GM19463 (cell line): ENCODE results near the gene SLC43A1.
"Not testable (repeated sequence)": the region's sequence is repeated elsewhere in the genome, so short reads cannot be mapped to it uniquely, and the experiment has no call there.

ENCODE experiments used
- ATAC-seq: cut with Tn5 transposase; IDR thresholded peaks from one replicate; pipeline ENCODE4 v1.9.1; 2021; ENCODE audit warnings: mild to moderate bottlenecking, moderate library complexity; ENCODE audit not compliant: unreplicated experiment

The SLC43A1 gene

GRCh38 chr11:57462597-57462996, 52.9 kb downstream of the SLC43A1 start:
- no peak for ATAC-seq

- no peak for ATAC-seq
Measured at GRCh38 chr11:57461841-57462489, 53.5 kb downstream of the SLC43A1 start.

- ATAC-seq = peak; percentile 6
Measured at GRCh38 chr11:57460758-57461749, 54.4 kb downstream of the SLC43A1 start.

DNA sequence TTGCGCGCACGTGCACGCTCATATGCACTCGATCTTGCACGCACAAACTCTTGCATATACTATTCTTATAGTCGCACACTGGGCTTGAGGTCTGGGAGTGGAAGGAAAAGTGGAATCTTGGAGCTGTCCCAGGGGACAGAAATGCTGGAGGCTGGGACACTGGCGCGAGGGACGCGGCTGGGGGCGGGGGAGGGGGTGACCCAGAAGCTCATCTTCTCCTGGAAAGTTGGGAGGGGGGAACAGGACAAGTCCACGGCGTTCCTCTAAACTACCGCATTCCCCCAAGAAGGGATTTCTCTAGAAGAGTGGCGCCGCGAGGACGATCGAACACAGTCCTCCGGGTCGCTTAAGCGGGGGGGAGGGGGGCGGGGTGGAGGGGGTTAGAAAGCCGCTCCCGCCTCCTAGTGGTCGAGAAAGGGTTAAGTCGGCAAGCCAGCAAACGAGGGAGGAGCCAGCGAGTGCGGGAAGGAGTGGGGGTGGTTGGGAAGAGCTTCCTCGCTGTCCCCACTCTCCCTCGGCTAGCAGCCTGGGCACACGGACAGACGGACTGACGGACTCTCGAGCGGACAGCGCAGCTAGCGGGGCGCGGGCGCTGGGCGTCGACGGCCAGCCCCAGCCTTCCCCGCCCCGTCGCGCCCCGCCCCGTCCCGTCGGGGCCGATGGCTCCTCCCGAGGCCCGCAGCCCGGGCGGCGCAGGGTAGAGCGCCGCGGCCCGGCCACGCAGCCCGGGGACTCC, 55.3 kb downstream of the SLC43A1 start, which contains the start of gene RTN4RL2:
RTN4RL2 (plus strand) TSS at position 507 of the 736 bp plus-strand sequence. CDS start 338 bp downstream, outside the sequence.
- ATAC-seq = peak; percentile 39

- no peak for ATAC-seq
Measured at GRCh38 chr11:57459164-57460021, 56.1 kb downstream of the SLC43A1 start.

DNA sequence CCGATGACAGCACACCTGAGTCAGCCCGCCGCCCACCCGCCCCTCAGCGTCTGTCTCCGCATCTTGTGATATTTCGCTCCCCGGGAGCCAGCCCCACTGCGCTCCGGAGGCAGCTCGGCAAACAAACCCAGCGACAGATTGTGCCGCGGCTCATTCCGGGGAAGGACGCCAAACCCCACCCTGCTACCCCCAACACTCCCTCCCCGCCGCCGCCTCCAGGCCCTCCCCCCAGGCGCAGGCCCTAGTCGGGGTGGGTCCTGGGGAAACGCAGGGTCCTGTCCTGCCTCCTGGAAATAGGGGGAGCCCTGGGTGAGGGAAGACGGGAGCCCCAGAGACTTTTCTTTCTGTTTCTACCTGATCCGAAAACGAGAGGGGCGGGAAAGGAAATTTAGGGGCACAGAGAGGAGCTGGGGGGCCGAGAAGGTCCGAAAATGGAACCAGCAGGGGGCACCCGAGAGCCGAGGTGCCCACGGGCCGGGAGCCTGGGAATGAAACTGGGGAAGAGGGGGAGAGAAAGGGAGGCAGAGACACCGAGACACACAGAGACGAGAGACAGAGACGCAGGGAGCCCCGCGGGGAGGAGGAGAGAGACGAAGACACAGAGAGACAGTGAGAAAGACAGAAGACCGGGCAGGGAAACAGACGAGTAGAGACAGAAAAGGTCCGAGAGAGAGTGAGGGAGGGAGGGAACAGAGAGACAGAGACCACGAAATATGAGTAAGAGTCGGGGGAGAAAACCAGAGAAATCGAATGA, 56.9 kb downstream of the SLC43A1 start:
- peak; percentile 16 for ATAC-seq

GRCh38 chr11:57458060-57458409, 57.5 kb downstream of the SLC43A1 start:
- ATAC-seq = no peak

DNA sequence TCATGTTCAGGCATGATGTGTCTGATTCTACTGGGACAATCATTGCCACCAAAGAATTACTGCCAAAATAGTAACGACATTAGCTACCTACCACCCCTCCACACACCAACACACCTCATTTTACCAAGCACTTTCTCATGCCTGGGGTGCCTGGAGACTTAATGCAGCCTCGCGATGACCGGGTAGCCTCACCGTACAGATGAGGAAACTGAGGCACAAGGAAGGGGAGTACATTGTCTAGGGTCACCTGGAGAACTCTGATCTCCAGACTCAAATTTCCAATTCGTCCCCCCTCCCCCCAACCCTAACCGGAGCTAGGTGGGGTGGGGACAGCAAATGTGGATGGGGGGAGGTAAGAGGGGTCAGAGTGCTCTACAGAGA, 57.9 kb downstream of the SLC43A1 start:
- ATAC-seq = peak; percentile 8

DNA sequence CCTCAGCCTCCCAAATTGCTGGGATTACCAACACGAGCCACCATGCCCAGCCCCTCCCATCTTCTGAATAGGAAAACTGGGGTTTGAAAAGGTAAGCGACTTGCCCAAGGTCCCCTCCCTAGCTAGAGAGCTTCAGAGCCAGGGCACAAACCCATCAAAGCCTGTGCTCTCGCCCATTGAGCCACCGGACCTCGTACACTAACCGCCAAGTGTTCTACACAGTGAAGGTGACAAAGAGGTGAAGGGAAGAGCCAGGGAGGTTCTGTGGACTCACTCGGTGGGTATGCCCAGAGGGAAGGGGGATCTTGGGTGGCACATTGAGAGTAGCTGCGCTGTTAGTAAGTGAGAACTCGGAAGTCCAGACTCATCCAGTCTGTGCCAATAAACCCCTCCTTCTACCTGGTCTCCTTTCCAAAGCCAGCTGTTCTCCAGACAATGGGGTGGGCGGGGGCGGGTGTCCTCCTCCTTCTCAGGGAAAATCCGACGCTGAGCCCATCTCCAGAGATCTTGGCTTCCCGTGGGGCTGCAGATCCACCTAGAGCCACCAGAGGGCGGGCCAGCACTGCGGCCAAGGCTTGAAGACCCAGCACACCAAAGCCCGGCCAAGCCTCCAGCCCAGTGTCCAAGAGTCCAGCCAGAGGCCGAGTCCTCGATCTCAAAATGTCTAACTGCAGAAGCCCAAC, 58.4 kb downstream of the SLC43A1 start:
- peak; percentile 56 for ATAC-seq

GRCh38 chr11:57453543-57454177, 61.8 kb downstream of the SLC43A1 start:
- ATAC-seq = no peak

DNA sequence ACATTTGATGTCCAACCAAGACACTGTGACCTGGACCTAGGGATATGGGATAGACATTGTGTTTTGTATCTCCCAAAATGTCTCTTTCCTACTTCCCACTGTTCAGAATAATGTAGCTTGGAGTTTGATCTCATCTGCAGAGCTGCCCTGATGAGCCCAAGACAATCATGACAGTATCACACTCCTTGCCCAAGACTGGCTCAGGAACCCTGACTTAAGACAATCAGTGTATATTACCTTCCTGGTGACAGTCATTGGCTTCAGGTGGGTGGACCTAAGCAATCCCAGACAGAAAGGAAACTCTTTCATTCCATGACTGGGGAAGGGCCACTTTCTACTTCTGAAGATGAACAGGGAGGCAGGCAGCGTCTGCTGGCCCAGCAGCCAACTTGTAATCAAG, 69.4 kb downstream of the SLC43A1 start:
- no peak for ATAC-seq

DNA sequence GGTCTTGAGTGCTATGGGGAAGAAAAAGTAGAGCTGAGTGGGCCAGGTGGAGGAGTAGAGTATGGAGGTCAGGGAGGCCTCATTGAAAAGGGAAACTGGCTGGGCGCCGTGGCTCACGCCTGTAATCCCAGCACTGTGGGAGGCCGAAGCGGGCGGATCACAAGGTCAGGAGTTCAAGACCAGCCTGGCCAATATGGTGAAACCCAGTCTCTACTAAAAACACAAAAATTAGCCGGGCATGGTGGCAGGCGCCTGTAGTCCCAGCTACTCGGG, 70.4 kb downstream of the SLC43A1 start:
- not testable (repeated sequence) for ATAC-seq

- ATAC-seq = no peak
Measured at GRCh38 chr11:57444362-57445121, 71.0 kb downstream of the SLC43A1 start.

DNA sequence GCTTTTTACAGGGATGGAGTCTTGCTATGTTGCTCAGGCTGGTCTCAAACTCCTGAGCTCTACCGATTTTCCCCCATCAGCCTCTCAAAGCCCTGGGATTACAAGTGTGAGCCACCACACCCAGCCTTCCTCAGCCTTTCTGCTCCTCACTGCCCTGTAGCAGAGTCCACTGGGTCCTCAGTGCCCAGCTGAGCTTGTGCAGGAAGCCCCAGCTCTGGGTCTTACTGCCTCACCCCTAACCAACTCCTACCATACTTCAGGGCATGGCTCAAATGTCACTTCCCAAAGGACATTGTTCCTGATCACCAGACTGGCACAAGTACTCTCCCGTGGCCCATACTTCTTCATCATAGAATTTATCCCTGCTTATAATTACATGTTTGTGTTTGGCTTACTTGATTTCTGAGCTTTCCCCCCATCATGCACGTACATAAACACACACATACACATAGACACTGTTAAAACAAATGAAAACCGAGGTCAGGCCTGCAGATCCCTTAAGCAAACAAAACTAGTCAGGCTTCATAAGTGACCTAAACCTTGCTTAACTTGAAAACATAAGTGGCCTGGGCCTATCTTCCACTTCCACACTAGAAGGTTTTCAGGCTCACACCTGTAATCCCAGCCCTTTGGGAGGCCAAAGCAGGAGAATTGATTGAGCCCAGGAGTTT, 74.6 kb downstream of the SLC43A1 start:
- ATAC-seq = no peak

DNA sequence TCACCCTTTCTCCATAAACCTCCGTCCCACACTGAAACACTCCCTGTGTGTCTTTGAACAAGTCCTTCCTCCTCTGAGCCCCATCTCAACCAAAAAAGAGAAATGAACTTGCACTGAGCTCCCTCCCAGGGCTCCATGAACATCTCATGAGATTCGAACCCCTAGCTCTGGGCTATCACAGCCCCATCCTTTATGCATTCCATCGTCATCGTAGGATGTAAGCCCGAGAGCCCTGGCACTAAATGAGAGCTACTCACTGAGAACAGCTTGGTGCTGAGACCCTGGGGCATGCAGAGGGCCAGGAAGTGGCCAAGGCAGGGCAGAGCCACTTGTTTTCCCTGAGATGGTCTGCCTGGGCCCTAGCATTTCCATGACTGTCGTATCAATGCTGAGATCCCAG, 75.7 kb downstream of the SLC43A1 start:
- no peak for ATAC-seq

GRCh38 chr11:57438345-57439285, 76.9 kb downstream of the SLC43A1 start:
- no peak for ATAC-seq

- no peak for ATAC-seq
Measured at GRCh38 chr11:57436031-57436430, 79.5 kb downstream of the SLC43A1 start.
